Measurements from ENCODE around the gene NRARP.

Gene NRARP

DNA sequence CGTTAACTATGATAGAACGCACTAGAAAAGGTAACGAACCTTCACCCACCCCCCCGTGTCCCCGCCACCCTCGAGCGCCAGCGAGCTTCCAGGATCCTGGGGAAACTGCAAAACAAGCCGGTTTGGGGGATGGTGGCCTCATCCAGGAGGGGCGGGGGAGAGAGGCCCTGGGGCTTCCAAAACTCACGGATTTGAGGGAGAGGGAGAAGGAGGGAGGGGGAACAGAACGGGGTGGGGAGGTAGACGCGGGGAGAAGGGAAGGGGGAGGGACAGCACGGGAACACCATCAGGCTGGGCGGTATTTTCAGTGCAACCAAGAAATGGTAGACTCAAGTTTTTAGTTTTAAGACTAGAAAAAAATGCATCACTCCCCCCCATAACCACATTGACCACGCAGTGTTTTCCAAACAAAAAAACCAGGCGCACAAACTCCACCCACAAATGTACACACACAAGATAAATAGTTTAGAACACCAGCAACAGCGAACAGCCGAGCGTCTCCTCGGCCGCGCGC lies 1.4 kb downstream of the NRARP start:
- TF ChIP-seq POLR2A (IDR thresholded peaks at IDR 0.05; ENCODE audit: low read length) (no peak), GATA1 (IDR thresholded peaks at IDR 0.05; ENCODE audit: low read depth, low read length) (no peak)
- DNase-seq: no peak

DNA sequence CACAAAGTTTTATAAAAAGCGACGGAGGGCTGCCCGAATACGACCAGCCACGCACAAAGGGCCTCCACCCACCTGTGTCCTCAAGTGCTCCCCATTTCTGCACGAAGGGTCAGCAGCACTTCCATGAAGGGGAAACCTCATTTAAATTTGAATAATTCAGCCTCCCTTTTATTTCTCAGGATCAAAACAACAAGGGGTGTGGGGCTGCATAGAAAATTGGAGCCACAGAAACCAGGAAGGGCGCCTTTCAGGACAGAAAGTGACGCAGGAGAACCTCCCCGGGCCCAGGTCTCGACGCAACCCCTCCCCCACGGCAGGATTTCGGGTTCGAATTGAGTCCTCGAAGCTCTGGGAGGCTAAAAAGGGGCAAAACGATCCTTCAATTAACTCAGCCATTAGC lies 2.1 kb downstream of the NRARP start:
- DNase-seq: peak in 1 of 2 experiments; percentile 39
- no peak for TF ChIP-seq POLR2A (IDR thresholded peaks at IDR 0.05; ENCODE audit: low read length)
- no peak for TF ChIP-seq GATA1 (IDR thresholded peaks at IDR 0.05; ENCODE audit: low read depth, low read length)

DNA sequence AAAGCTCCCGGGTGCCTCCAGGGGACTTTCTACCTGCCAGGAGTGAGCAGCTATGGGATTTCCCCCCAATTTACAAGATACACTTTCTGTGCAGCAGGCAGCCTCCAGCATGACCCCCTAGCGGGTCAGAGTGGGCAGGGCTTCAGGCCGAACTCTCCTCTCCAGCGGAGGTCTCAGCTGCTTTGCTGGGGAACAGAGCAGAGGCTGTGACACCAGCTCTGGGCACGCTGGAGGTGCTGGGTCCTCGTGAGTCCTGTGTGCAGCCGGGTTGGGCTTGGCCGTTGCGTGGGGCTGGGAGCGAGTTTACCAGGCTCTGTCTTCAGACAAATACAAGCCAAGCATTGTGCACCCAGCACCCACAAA lies 2.9 kb downstream of the NRARP start:
- DNase-seq: no peak
- TF ChIP-seq GATA1 (IDR thresholded peaks at IDR 0.05; ENCODE audit: low read depth, low read length): no peak
- TF ChIP-seq POLR2A (IDR thresholded peaks at IDR 0.05; ENCODE audit: low read length): no peak

DNA sequence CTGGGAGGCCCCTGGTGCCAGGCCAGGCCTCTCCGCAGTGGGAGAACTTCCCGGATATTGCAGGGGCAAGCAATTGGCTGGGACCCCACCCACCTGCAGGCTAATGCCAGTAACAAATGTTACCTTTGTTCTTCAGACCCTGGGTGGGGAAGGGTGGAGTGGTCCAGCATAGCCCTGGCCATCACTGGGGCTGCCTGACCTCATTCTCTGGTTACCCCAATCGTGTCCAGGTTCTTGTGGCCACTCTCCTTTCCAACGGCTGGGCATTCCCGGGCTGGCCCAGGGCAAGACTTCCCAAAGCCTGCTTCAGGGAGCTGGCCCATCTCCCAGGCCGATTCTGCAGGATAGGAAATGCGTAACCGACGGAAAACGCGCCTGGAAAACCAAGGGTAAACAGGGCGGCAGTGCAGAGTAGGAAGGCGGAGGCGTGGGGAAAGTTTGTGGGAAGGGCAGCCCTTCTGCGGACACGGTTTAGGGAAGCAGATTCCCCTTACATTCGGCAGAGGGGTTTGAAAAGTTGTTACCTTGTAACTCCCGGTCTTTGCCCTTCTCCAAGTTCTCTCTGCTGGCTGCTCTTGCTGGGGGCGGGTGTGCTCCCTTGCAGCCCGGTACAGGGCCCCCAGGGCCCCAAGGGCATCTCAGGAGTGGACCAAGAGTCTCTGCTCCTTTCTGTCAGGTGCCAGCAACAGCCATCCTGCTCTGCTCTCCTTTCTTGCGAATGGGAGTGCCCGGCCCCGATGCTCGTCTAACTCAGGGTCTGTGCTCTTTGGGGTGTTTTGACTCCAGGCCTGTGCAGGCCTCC lies 3.5 kb downstream of the NRARP start:
- TF ChIP-seq GATA1 (IDR thresholded peaks at IDR 0.05; ENCODE audit: low read depth, low read length) (no peak), POLR2A (IDR thresholded peaks at IDR 0.05; ENCODE audit: low read length) (no peak)
- no peak for DNase-seq

DNA sequence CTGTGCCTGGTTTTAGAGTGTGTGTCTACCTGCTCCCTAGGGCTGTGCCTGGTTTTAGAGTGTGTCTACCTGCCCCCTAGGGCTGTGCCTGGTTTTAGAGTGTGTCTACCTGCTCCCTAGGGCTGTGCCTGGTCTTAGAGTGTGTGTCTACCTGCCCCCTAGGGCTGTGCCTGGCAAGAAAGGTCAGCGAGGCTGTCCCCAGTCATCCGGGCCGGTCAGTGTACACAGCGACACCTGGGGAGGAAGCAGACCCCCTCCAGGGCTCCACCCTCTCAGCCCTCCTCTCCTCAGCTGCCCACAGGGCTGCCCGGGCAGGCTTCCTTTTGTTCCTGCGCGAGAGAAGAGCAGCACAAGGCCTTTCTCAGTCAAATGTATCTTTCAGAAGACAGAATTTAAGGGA lies 4.1 kb downstream of the NRARP start:
- no peak for TF ChIP-seq POLR2A (IDR thresholded peaks at IDR 0.05; ENCODE audit: low read length)
- no peak for TF ChIP-seq GATA1 (IDR thresholded peaks at IDR 0.05; ENCODE audit: low read depth, low read length)
- no peak for DNase-seq

DNA sequence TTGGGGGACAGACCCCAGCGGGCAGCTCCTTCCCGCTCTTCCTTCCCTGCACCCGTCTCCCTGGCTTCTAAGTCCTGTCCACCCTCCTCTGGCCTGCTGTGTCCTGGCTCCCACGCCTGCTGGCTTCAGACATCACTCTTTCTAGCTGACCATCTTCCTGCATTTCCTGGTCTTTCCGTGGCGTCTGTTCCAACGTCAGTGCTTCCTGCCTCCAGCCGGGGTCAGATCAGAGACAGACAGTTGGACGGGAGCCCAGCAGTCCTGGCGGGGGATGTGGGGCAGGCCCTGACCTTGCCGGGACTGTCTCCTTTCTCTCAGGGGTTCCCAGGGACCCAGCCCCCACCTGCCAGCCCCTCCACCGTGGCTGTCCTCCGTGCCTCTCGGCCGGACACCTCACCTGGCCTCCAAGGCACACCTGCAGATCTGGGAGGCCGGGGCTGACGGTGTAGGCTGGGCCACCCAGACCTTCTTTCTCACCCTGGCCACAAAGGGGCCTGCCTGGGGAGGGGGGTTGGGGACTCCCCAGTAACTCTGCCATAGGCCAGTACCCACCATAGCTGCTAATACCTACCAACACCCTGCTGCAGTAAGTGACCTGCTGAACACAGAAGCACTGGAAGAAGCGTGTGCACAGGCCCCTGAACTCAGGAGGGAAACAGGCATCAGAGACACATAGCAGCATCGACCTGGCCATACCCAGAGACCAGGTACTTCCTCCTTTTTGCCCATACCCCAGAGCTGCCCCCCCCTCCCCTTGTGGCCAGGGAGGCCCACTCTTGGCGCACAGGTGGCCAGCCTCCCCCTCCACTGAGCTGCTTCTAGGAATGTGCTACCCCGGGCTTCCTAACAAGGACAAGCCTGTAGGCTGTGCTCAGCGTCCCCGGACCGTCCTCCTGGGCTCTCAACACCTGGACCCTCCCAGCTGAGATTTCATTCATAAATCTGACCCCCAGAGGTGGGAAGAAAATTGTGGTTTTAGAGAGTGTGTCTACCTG lies 5.1 kb downstream of the NRARP start:
- DNase-seq: no peak
- TF ChIP-seq GATA1 (IDR thresholded peaks at IDR 0.05; ENCODE audit: low read depth, low read length): no peak
- no peak for TF ChIP-seq POLR2A (IDR thresholded peaks at IDR 0.05; ENCODE audit: low read length)

DNA sequence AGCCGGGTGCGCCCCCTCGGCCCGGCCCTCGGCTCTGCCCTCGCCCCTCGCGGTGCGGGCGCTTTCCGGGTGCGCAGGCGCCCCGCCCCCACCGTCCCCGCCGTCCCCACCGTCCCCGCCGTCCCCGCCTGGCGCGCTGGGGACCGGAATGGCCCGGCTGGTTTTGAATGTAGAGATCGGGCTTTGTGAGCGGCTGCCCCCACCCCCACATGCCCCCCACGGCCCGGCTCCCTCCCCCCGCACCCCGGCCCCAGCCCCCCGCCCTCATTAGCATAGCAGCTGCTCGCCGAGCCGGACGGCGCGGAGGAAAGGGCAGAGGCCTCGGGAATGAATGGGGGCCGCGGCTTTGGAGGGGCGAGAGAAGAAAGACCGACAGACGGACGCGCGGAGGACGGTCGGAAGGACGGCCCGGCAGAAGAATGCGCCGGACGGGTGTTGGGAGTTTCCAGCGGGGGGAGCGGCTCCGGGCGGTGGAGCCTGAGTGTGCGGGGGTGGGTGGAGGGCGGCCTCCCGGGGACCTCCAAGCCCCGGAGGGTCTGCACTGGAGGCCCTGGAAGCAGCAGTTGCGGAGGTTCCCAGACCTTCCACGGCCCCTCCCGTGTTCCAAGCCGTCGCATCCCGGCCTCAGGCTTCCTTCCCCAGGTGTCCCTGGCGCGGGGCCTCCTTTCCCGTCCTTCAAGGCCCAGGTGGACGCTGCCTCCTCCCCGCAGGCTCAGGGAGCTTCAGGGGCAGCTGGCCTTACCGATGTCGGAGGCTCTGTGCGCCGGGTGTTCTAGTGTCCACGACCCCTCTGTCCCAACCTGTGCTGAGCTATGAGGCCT lies 6.0 kb downstream of the NRARP start:
- no peak for DNase-seq
- TF ChIP-seq POLR2A (IDR thresholded peaks at IDR 0.05; ENCODE audit: low read length) (no peak), GATA1 (IDR thresholded peaks at IDR 0.05; ENCODE audit: low read depth, low read length) (no peak)

DNA sequence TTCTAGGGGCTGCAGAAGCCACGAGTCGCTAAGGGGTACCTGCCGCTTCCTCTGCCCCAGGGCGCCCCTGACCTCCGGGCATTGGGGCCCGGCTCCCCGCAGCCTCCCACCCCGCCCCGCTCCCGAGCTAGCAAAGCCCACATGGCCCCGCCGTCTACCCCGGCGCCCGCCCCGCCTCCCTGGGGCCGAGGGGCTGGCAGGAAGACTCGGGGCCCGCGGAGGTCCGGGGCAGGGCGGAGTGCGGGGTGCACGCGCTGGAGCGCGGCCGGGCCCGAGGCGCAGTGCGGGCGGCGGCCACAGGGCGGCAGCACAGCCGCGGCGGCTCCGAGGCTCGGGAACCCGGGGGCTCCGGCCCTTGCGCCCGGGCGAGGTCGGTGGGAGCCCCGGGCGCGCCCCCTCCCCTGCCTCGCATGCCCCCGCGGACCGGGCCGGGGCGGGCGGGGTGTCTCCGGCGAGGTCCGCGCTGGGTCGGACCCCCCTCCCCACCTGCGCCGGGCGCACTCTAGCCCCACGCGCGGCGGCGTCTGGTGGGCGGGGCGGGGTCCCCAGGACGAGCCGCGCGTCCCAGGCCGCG lies 6.7 kb downstream of the NRARP start:
- TF ChIP-seq GATA1 (IDR thresholded peaks at IDR 0.05; ENCODE audit: low read depth, low read length) (no peak), POLR2A (IDR thresholded peaks at IDR 0.05; ENCODE audit: low read length) (no peak)
- DNase-seq: peak; percentile 55 to 61

DNA sequence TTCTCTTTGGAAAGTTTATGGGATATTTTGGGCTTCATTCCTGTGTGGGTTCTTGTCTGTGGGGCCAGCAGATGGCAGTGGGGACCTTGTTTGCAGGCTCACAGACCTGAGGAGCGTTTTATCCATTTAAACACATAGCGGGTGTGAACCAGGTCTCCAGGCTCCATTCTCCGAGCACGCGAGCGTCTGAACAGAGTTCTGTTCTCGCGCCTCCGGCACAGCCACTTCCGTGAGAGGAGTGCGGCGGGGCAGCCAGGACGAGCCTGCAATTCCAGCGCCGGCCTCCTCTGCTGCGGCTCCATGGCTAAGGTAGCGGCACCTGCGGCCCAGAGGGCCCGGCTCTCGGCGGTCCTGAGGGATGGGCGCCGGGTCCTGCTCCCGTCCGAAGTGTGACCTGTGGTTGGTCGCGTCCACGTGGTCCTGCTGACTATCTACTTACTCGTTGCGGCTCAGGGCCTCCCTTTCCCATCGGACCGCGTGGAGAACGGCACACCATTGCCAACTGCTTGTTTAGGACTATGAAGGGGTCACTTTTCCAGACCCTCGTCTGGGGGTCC lies 7.3 kb downstream of the NRARP start:
- no peak for TF ChIP-seq GATA1 (IDR thresholded peaks at IDR 0.05; ENCODE audit: low read depth, low read length)
- DNase-seq: peak; percentile 40 to 55

DNA sequence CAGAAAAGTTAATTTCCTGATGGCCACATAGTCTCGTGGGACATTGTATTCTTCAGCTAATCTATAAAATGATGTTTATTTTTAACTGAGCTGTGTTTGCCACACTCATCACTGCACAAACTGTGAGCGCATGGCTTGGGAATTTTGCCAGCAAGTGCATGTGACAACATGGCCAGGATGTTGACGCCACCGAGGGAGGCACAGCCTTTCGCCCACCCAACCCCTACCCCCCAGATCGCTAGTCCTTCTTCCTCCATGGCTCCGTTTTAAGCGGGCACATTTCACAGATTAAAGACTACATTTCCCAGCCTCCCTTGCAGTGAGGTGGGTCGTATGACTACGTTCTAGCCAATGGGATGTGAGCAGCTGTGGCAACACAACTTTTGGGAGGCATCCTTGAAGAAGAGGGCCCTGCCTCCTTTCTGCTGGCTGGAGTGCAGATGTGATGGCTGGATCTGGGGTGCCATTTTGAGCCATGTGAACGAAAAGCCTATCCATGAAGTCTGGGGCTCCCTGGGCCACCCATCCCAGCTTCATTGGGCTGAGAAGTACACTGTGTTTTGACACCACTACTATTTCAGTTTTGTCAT lies 7.9 kb downstream of the NRARP start:
- TF ChIP-seq POLR2A (IDR thresholded peaks at IDR 0.05; ENCODE audit: low read length): no peak
- TF ChIP-seq GATA1 (IDR thresholded peaks at IDR 0.05; ENCODE audit: low read depth, low read length): no peak
- DNase-seq: peak; percentile 40 to 57

DNA sequence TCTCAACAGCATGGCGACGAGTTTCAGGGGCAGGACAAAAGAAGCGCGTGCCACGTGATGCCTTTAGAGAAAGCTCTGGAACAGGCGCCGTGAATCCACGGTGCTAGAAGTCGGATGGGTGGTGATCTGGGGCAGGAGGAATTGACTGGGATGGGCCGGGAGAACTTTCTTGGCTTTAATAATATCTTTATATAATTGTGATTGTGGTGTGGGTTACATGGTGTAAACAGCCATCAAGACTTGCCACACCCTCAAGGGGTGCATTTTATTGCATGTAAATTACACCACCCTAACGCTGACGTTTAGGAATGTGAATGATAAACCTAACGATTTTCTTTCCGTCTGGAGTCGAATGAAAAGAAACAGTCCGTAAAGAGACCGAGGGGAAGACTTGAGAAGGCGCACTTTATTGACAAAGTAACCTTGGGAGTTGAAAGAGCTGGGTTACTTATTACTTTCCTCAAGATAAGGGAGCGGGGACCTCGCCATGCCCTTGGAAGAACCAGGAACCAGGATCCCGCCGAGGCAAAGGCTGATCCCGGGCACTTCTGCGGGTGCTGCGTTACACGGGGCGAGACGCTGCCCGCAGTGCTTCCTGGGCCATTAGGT lies 8.5 kb downstream of the NRARP start:
- TF ChIP-seq POLR2A (IDR thresholded peaks at IDR 0.05; ENCODE audit: low read length) (no peak), GATA1 (IDR thresholded peaks at IDR 0.05; ENCODE audit: low read depth, low read length) (no peak)
- DNase-seq: no peak

DNA sequence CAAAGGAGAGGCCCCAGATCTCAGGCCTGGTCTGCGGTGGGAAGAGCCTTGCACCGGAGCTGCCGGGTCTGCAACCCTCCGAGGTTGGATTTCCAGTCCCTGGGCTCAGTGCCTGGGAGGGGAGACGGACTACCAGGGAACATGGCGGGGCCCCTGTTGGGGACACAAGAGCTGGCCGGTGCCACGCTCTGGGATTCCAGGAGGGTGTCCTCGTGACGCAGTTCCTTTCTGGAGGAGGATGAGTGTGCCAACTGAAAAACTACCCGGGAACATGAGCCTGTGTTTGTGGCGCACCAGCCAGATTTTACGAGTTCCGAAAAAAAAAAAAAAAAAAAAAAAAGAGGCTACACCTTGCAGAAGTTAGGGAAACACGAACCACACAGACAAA lies 9.0 kb downstream of the NRARP start:
- TF ChIP-seq POLR2A (IDR thresholded peaks at IDR 0.05; ENCODE audit: low read length): no peak
- no peak for TF ChIP-seq GATA1 (IDR thresholded peaks at IDR 0.05; ENCODE audit: low read depth, low read length)

More for the DNA sequence above, 9.0 kb downstream of the NRARP start:
- DNase-seq: no peak
